Astrocyte (in vitro differentiated cells and primary cell): ENCODE measurements around the gene SLC25A18. TPM values are rescaled to one million over a fixed set of nuclear protein-coding genes. Genes with fewer than 3 reads are reported as not detected.

Experiments used
- DNase-seq: peaks from one replicate; pipeline ENCODE4 v3.0.0-alpha.2; 2010; ENCODE audit warnings: low read depth
- FAIRE-seq: peaks from 2 replicates; lab custom pipeline; 2011; peaks lifted over from hg19 to GRCh38; lab: Jason Lieb, UNC
- H2AFZ ChIP-seq: 2 replicates; pipeline ENCODE4 v1.6.0; 2012; ENCODE audit warnings: low read depth, low read length, inconsistent platforms
- H3K27ac ChIP-seq: 2 replicates; pipeline ENCODE4 v1.5.1; 2011; ENCODE audit warnings: low read depth, low read length, inconsistent platforms
- H3K27me3 ChIP-seq: 2 replicates; pipeline ENCODE4 v1.6.0; 2011; ENCODE audit warnings: low read length, inconsistent platforms; ENCODE audit not compliant: insufficient read depth
- H3K36me3 ChIP-seq: 2 replicates; pipeline ENCODE4 v1.5.1; 2011; ENCODE audit warnings: low read length, inconsistent platforms; ENCODE audit not compliant: insufficient read depth
- H3K4me1 ChIP-seq: 2 replicates; pipeline ENCODE4 v1.5.1; 2011; ENCODE audit warnings: low read length, inconsistent platforms; ENCODE audit not compliant: insufficient read depth
- H3K4me2 ChIP-seq: 2 replicates; pipeline ENCODE4 v1.6.0; 2012; ENCODE audit warnings: low read length, inconsistent platforms
- H3K4me3 ChIP-seq: 2 replicates; pipeline ENCODE4 v1.5.1; 2011; ENCODE audit warnings: low read depth, mild to moderate bottlenecking, low read length, inconsistent platforms; ENCODE audit not compliant: insufficient read depth
- H3K79me2 ChIP-seq: 2 replicates; pipeline ENCODE4 v1.6.0; 2012; ENCODE audit warnings: mild to moderate bottlenecking, low read length, inconsistent platforms; ENCODE audit not compliant: insufficient read depth
- H3K9ac ChIP-seq: 2 replicates; pipeline ENCODE4 v1.6.0; 2012; ENCODE audit warnings: mild to moderate bottlenecking, low read length, inconsistent platforms
- H3K9me3 ChIP-seq: 2 replicates; pipeline ENCODE4 v1.5.1; 2012; ENCODE audit warnings: low read depth, mild to moderate bottlenecking, low read length, inconsistent platforms; ENCODE audit not compliant: insufficient read depth
- H4K20me1 ChIP-seq: 2 replicates; pipeline ENCODE4 v1.6.0; 2012; ENCODE audit warnings: low read length, inconsistent platforms; ENCODE audit not compliant: insufficient read depth
- H3K27ac Mint-ChIP-seq: one replicate; pipeline ENCODE4 v1.8.0; 2021; ENCODE audit warnings: mild to moderate bottlenecking, mixed read lengths; ENCODE audit not compliant: unreplicated experiment
- H3K27me3 Mint-ChIP-seq: one replicate; pipeline ENCODE4 v1.8.0; 2021; ENCODE audit warnings: low read depth, mixed read lengths; ENCODE audit not compliant: unreplicated experiment
- H3K36me3 Mint-ChIP-seq: one replicate; pipeline ENCODE4 v1.8.0; 2021; ENCODE audit warnings: low read depth, mixed read lengths; ENCODE audit not compliant: unreplicated experiment
- H3K4me1 Mint-ChIP-seq: one replicate; pipeline ENCODE4 v1.8.0; 2021; ENCODE audit warnings: low read depth, mixed read lengths; ENCODE audit not compliant: unreplicated experiment
- H3K4me3 Mint-ChIP-seq: one replicate; pipeline ENCODE4 v1.8.0; 2021; ENCODE audit warnings: mild to moderate bottlenecking, moderate library complexity, mixed read lengths; ENCODE audit not compliant: unreplicated experiment
- H3K9me3 Mint-ChIP-seq: one replicate; pipeline ENCODE4 v1.8.0; 2021; ENCODE audit warnings: mild to moderate bottlenecking, mixed read lengths; ENCODE audit not compliant: unreplicated experiment
- CTCF ChIP-seq: IDR thresholded peaks from 2 replicates; pipeline ENCODE4 v1.5.1; 2011; ENCODE audit warnings: low read depth, mild to moderate bottlenecking, inconsistent platforms, low read length, moderate library complexity; ENCODE audit not compliant: insufficient read depth
- EZH2 ChIP-seq: IDR thresholded peaks from 2 replicates; pipeline ENCODE4 v1.6.1; 2012; ENCODE audit warnings: mild to moderate bottlenecking, low read length, inconsistent platforms; ENCODE audit not compliant: insufficient read depth
- total RNA-seq: library from RNA; stranded (reverse); gene quantifications from 2 replicates; pipeline ENCODE4 v1.2.1, GENCODE V29; 2021

SLC25A18 gene
- total RNA-seq, 1 donor from 2014 or later: 0.48 TPM

GRCh38 chr22:17549655-17550054 lies 13.6 kb upstream of the SLC25A18 start:
- TF ChIP-seq EZH2 (no peak), CTCF (no peak)
- peaks cover 29% of the 10 kb centered on the region for H3K36me3 Mint-ChIP-seq
- no peaks in the 10 kb centered on the region for H3K9me3 Mint-ChIP-seq
- Histone ChIP-seq H2AFZ (no peak overlapping the region), H4K20me1 (no peaks in the 10 kb centered on the region), H3K79me2 (no peaks in the 10 kb centered on the region), H3K9ac (no peak overlapping the region), H3K27me3 (no peaks in the 10 kb centered on the region), H3K27ac (no peak overlapping the region), H3K9me3 (no peaks in the 10 kb centered on the region), H3K4me3 (no peak overlapping the region), H3K36me3 (no peaks in the 10 kb centered on the region), H3K4me2 (no peak overlapping the region), H3K4me1 (no peaks in the 10 kb centered on the region)
- DNase-seq (no peak), FAIRE-seq (no peak)
- H3K4me3 Mint-ChIP-seq: no peak overlapping the region
- no peaks in the 10 kb centered on the region for H3K27me3 Mint-ChIP-seq
- no peak overlapping the region for H3K27ac Mint-ChIP-seq
- peaks cover 1% of the 10 kb centered on the region for H3K4me1 Mint-ChIP-seq

GRCh38 chr22:17552737-17553136 lies 10.6 kb upstream of the SLC25A18 start:
- H3K36me3 Mint-ChIP-seq: peaks cover 26% of the 10 kb centered on the region
- H3K4me3 Mint-ChIP-seq: no peak overlapping the region
- DNase-seq: no peak
- H3K4me1 ChIP-seq: no peaks in the 10 kb centered on the region
- no peak overlapping the region for H3K27ac Mint-ChIP-seq
- TF ChIP-seq EZH2: no peak
- peaks cover 1% of the 10 kb centered on the region for H3K4me1 Mint-ChIP-seq
- H3K79me2 ChIP-seq: no peaks in the 10 kb centered on the region
- H4K20me1 ChIP-seq: no peaks in the 10 kb centered on the region
- H3K36me3 ChIP-seq: no peaks in the 10 kb centered on the region
- no peaks in the 10 kb centered on the region for H3K27me3 ChIP-seq
- no peak for FAIRE-seq
- H3K9me3 Mint-ChIP-seq: no peaks in the 10 kb centered on the region
- no peak overlapping the region for H3K4me2 ChIP-seq
- H3K4me3 ChIP-seq: no peak overlapping the region
- H3K27ac ChIP-seq: no peak overlapping the region
- H2AFZ ChIP-seq: no peak overlapping the region
- H3K9me3 ChIP-seq: no peaks in the 10 kb centered on the region
- no peak overlapping the region for H3K9ac ChIP-seq
- H3K27me3 Mint-ChIP-seq: no peaks in the 10 kb centered on the region

GRCh38 chr22:17554814-17555213 lies 8.5 kb upstream of the SLC25A18 start:
- Mint-ChIP-seq H3K27ac (no peak overlapping the region), H3K36me3 (peaks cover 26% of the 10 kb centered on the region)
- H4K20me1 ChIP-seq: no peaks in the 10 kb centered on the region

More at GRCh38 chr22:17554814-17555213, 8.5 kb upstream of the SLC25A18 start:
- no peaks in the 10 kb centered on the region for H3K27me3 Mint-ChIP-seq
- no peaks in the 10 kb centered on the region for H3K4me1 ChIP-seq
- H3K27ac ChIP-seq: no peak overlapping the region
- no peak overlapping the region for H3K9ac ChIP-seq
- no peaks in the 10 kb centered on the region for H3K27me3 ChIP-seq
- no peaks in the 10 kb centered on the region for H3K36me3 ChIP-seq
- no peak overlapping the region for H3K4me3 ChIP-seq
- no peaks in the 10 kb centered on the region for H3K9me3 Mint-ChIP-seq
- H3K9me3 ChIP-seq: no peaks in the 10 kb centered on the region
- H2AFZ ChIP-seq: no peak overlapping the region
- TF ChIP-seq CTCF: no peak
- no peak for TF ChIP-seq EZH2
- peaks cover 1% of the 10 kb centered on the region for H3K4me1 Mint-ChIP-seq
- H3K4me3 Mint-ChIP-seq: no peak overlapping the region
- no peaks in the 10 kb centered on the region for H3K79me2 ChIP-seq
- FAIRE-seq: no peak
- DNase-seq: no peak
- no peak overlapping the region for H3K4me2 ChIP-seq
